Left kidney (tissue), 1 donor: ENCODE results near the gene SIAH2. TPM values are rescaled to one million over a fixed set of nuclear protein-coding genes. Genes with fewer than 3 reads are reported as not detected.

ENCODE experiments used
- polyA plus RNA-seq: library from polyadenylated mRNA; unstranded; fragments of 120-200 nt; gene quantifications from one replicate; pipeline ENCODE4 v1.2.1, GENCODE V29; 2013; ENCODE audit not compliant: insufficient read length

SIAH2 gene
- polyA plus RNA-seq, 1 donor = 16.7 TPM

Other genes with a start within 250 kb of the SIAH2 start
- 120 TPM for gene SERP1, start 216.7 kb downstream of the SIAH2 start, polyA plus RNA-seq
- 210 TPM for gene EIF2A, start 216.4 kb downstream of the SIAH2 start, polyA plus RNA-seq
- gene SELENOT, start 159.8 kb downstream of the SIAH2 start, polyA plus RNA-seq = 121 TPM
- gene ERICH6, start 59.2 kb downstream of the SIAH2 start, polyA plus RNA-seq = 1.0 TPM
- gene MINDY4B, start 142.3 kb upstream of the SIAH2 start, polyA plus RNA-seq = not detected
- gene CLRN1, start 209.6 kb upstream of the SIAH2 start, polyA plus RNA-seq = not detected